ENCODE data around the gene TPRG1L.
"Not testable (repeated sequence)": the region's sequence is repeated elsewhere in the genome, so short reads cannot be mapped to it uniquely, and the experiment has no call there.

Gene TPRG1L

GRCh38 chr1:3624200-3625136, at the start of gene TPRG1L:
TSS of gene TPRG1L (plus strand) at chr1:3625015. CDS start at chr1:3625073, 58 bp downstream.
- H3K9ac ChIP-seq (ENCODE audit: low read depth, low read length) = peak within 1 kb of the TSS; percentile 81; the same call in 1 of the 2 replicates
- H3K4me1 ChIP-seq (ENCODE audit: insufficient read depth, low read length) = no peaks in the 10 kb centered on the region; the same call in 1 of the 2 replicates
- no peaks in the 10 kb centered on the region for H3K9me3 ChIP-seq (ENCODE audit: control insufficient read depth, insufficient read depth, low read length)
- no peaks in the 10 kb centered on the region for H3K36me3 ChIP-seq (ENCODE audit: insufficient read depth, low read length)

DNA sequence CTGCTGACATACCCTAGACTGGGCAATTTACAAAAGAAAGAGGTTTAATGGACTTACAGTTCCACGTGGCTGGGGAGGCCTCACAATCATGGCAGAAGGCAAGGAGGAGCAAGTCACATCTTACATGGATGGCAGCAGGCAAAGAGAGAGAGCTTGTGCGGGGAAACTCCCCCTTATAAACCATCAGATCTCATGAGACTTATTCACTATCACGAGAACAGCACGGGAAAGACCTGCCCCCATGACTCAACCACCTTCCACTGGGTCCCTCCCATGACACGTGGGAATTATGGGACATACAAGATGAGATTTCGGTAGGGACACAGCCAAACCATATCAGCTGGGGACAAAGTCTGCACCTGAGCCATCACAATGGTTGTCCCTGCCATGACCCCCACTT, 49.3 kb upstream of the TPRG1L start:
- not testable (repeated sequence) for H3K4me1 ChIP-seq (ENCODE audit: insufficient read depth, low read length); H3K9ac ChIP-seq (ENCODE audit: low read depth, low read length); H3K36me3 ChIP-seq (ENCODE audit: insufficient read depth, low read length); H3K9me3 ChIP-seq (ENCODE audit: control insufficient read depth, insufficient read depth, low read length)

DNA sequence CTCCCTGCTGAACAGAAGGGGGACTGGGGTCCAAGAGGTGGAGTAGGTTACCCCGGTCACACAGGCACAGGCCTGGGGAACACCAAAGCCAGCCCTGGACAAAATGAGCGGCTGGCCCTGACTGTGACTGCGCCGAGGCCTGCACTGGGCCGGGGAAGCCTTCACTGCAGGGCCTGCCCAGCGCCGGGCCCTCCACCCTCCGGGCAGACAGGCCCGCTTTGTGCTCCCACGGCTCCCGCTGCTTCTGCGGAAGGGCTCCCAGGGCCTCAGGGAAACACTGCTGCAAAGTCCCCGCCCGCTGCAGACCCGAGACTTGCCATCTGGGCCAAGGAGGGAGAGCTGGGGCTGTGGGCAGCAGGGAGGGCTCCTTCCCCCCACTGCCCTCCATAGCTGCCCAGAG, 48.8 kb upstream of the TPRG1L start:
- Histone ChIP-seq H3K36me3 (ENCODE audit: insufficient read depth, low read length) (no peaks in the 10 kb centered on the region), H3K9ac (ENCODE audit: low read depth, low read length) (no peak overlapping the region), H3K9me3 (ENCODE audit: control insufficient read depth, insufficient read depth, low read length) (no peaks in the 10 kb centered on the region), H3K4me1 (ENCODE audit: insufficient read depth, low read length) (no peaks in the 10 kb centered on the region)

- Histone ChIP-seq H3K9ac (ENCODE audit: low read depth, low read length) (no peak overlapping the region), H3K9me3 (ENCODE audit: control insufficient read depth, insufficient read depth, low read length) (no peaks in the 10 kb centered on the region), H3K36me3 (ENCODE audit: insufficient read depth, low read length) (no peaks in the 10 kb centered on the region), H3K4me1 (ENCODE audit: insufficient read depth, low read length) (no peaks in the 10 kb centered on the region)
Measured at GRCh38 chr1:3577300-3577699, 47.5 kb upstream of the TPRG1L start.

DNA sequence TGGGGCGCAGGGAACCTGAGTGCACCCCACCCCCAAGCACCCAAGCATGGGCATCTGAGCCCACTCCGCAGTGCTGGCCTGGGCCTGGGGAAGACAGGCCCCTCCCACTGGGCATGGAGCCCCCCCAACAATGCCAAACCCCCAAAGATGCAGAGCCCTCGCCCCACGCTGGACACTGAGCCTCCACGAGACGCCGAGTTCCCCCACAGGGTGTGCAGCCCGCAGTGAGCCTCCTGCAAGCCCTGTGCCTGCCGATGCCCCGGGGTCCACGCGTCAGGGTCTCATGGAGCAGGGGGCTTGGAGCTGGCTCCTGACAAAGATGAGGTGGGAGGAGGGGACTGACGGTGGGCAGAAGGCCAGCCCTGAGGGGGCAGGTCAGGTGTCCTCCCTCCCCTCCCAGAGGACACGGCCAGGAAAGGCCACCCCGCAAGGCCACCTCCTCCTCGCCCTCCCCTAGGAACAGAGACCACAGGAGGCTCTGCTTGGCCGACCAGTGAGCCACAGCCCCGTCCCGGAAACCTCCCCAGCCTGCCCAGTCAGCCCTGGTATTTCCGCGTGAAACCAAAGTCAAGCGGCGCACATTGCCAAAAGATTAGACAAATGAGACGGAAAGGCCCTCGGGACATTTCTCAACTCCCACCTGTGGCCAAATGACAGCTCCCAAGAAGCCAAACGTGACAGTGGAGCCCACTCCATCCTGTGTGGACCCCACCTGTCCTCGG, 46.9 kb upstream of the TPRG1L start:
- Histone ChIP-seq H3K36me3 (ENCODE audit: insufficient read depth, low read length) (no peaks in the 10 kb centered on the region), H3K9me3 (ENCODE audit: control insufficient read depth, insufficient read depth, low read length) (no peaks in the 10 kb centered on the region), H3K9ac (ENCODE audit: low read depth, low read length) (no peak overlapping the region), H3K4me1 (ENCODE audit: insufficient read depth, low read length) (no peaks in the 10 kb centered on the region)

DNA sequence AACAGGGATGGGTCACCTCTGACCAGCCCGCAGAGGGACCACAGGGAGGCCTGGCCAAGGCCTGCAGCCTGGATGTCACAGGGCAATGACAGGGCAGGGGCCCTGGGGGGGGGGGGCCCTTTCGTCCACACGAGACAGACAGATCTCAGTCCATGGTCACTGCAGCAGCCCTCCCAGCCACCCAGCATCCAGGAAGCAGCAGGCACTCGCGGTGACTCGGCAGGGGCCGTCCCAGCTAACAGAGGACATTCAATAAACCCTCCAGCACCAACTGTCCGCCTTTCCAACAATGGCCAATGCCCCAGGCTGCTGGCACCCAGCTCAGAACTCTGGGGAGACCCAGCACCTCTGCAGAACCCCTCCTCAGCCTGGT, 46.4 kb upstream of the TPRG1L start:
- no peaks in the 10 kb centered on the region for H3K4me1 ChIP-seq (ENCODE audit: insufficient read depth, low read length)
- no peaks in the 10 kb centered on the region for H3K36me3 ChIP-seq (ENCODE audit: insufficient read depth, low read length)
- H3K9me3 ChIP-seq (ENCODE audit: control insufficient read depth, insufficient read depth, low read length) = no peaks in the 10 kb centered on the region
- H3K9ac ChIP-seq (ENCODE audit: low read depth, low read length) = no peak overlapping the region

GRCh38 chr1:3578906-3579305, 45.9 kb upstream of the TPRG1L start:
- H3K36me3 ChIP-seq (ENCODE audit: insufficient read depth, low read length) = no peaks in the 10 kb centered on the region
- no peak overlapping the region for H3K9ac ChIP-seq (ENCODE audit: low read depth, low read length)
- H3K9me3 ChIP-seq (ENCODE audit: control insufficient read depth, insufficient read depth, low read length) = no peaks in the 10 kb centered on the region
- no peaks in the 10 kb centered on the region for H3K4me1 ChIP-seq (ENCODE audit: insufficient read depth, low read length)

DNA sequence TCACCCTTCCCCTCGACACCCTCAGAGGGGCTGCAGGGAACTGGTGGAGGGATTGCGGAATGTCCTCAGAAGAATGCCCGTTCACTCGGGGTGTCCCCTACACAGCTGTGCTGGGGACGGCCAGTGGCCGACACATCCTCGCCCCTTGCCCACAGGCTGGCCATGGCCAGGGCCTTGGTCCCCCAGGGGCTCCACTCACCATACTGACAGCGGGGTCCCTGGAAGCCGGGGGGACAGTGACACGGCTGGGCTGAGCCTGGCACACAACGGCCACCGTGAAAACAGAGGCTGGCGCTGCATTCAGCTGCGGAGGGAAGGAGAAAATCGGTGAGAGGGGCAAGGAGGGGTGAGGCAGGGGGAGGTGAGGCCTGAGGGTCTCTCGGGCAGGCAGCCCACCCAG, 45.2 kb upstream of the TPRG1L start:
- Histone ChIP-seq H3K36me3 (ENCODE audit: insufficient read depth, low read length) (no peaks in the 10 kb centered on the region), H3K9me3 (ENCODE audit: control insufficient read depth, insufficient read depth, low read length) (no peaks in the 10 kb centered on the region), H3K9ac (ENCODE audit: low read depth, low read length) (no peak overlapping the region), H3K4me1 (ENCODE audit: insufficient read depth, low read length) (no peaks in the 10 kb centered on the region)

- H3K9ac ChIP-seq (ENCODE audit: low read depth, low read length) = no peak overlapping the region
- H3K4me1 ChIP-seq (ENCODE audit: insufficient read depth, low read length) = no peaks in the 10 kb centered on the region
- H3K9me3 ChIP-seq (ENCODE audit: control insufficient read depth, insufficient read depth, low read length) = no peaks in the 10 kb centered on the region
- no peaks in the 10 kb centered on the region for H3K36me3 ChIP-seq (ENCODE audit: insufficient read depth, low read length)
Measured at GRCh38 chr1:3580231-3580630, 44.6 kb upstream of the TPRG1L start.

DNA sequence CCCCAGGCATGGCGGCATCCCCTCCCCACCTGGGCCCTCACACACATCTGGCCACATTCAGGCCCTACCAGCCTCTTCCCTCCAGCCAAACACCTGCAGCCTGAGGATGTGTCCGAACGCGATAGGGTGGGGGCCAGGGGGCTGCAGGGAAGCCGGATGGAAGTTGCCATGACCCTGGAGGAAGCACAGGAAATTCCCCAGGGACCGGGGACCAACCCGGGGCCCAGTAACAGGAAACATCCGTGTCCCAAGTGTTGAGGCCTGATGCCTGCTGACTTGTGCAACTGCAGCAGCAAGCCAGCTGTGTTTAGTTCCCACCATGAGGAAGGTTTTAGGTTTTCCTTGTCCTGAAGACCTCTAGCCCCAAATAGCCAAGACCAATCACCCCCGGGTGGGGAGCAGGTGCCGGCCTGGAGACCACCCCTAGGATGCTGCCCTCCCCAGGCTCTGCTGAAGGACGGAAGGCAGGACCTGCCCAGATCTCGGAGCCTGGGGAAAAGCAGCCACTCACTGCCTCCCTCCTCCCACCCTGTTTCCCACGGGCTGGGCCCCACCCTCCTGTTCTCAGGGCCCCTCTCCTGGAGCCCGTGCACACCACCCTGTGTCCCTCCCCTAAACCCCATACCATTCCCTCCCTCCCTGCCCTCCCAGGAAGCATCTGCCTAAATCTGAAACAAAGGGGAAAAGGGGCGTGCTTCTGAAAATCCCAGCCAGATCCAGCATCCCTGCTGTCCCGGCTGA, 43.3 kb upstream of the TPRG1L start:
- no peak overlapping the region for H3K9ac ChIP-seq (ENCODE audit: low read depth, low read length)
- no peaks in the 10 kb centered on the region for H3K4me1 ChIP-seq (ENCODE audit: insufficient read depth, low read length)
- H3K9me3 ChIP-seq (ENCODE audit: control insufficient read depth, insufficient read depth, low read length) = no peaks in the 10 kb centered on the region
- no peaks in the 10 kb centered on the region for H3K36me3 ChIP-seq (ENCODE audit: insufficient read depth, low read length)

GRCh38 chr1:3583751-3584150, 41.1 kb upstream of the TPRG1L start:
- H3K9ac ChIP-seq (ENCODE audit: low read depth, low read length); H3K9me3 ChIP-seq (ENCODE audit: control insufficient read depth, insufficient read depth, low read length); H3K36me3 ChIP-seq (ENCODE audit: insufficient read depth, low read length); H3K4me1 ChIP-seq (ENCODE audit: insufficient read depth, low read length): not testable (repeated sequence)

GRCh38 chr1:3584915-3585314, 39.9 kb upstream of the TPRG1L start:
- Histone ChIP-seq H3K9me3 (ENCODE audit: control insufficient read depth, insufficient read depth, low read length) (no peaks in the 10 kb centered on the region), H3K36me3 (ENCODE audit: insufficient read depth, low read length) (no peaks in the 10 kb centered on the region), H3K9ac (ENCODE audit: low read depth, low read length) (no peak overlapping the region), H3K4me1 (ENCODE audit: insufficient read depth, low read length) (no peaks in the 10 kb centered on the region)

GRCh38 chr1:3585353-3585868, 39.4 kb upstream of the TPRG1L start:
- not testable (repeated sequence) for H3K9me3 ChIP-seq (ENCODE audit: control insufficient read depth, insufficient read depth, low read length); H3K36me3 ChIP-seq (ENCODE audit: insufficient read depth, low read length); H3K9ac ChIP-seq (ENCODE audit: low read depth, low read length); H3K4me1 ChIP-seq (ENCODE audit: insufficient read depth, low read length)

DNA sequence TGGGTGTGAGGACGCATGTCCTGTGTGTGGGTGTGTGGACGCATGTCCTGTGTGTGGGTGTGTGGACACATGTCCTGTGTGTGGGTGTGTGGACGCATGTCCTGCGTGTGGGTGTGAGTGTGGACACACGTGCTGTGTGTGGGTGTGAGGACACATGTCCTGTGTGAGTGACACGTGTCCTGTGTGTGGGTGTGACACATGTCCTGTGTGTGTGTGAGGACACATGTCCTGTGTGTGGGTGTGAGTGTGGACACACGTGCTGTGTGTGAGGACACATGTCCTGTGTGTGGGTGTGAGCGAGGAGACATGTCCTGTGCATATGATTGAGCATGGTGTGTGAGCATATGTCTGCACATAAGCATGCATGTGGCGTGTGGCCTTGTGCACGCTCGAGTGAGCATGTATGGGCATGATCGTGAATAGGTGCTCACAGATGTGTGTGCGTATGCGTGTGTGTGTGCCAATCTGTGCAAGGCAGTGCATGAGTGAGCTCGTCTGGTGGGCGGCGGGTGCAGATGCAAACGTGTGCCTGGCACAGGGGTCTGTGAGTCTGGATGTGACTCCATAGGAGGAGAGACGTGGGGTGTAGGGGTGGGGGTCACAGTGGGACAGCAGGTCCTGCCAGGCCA, 38.8 kb upstream of the TPRG1L start:
- Histone ChIP-seq H3K9me3 (ENCODE audit: control insufficient read depth, insufficient read depth, low read length) (no peaks in the 10 kb centered on the region), H3K36me3 (ENCODE audit: insufficient read depth, low read length) (no peaks in the 10 kb centered on the region), H3K4me1 (ENCODE audit: insufficient read depth, low read length) (no peaks in the 10 kb centered on the region), H3K9ac (ENCODE audit: low read depth, low read length) (no peak overlapping the region)
